Measurements from ENCODE around the gene VSIR.
A peak's percentile ranks its signal among the peaks of the same experiment; 100 is the strongest.

The VSIR gene

GRCh38 chr10:71771821-71772617, 1.3 kb downstream of the VSIR start:
- TF ChIP-seq JUND (IDR thresholded peaks at IDR 0.05; ENCODE audit: low read depth): no peak
- in situ Hi-C loops (cut with HindIII; ENCODE audit: low pct_unique_long_range_greater_than_20kb, low sequenced_read_pairs): no loop called here
- no peak for DNase-seq (ENCODE audit: low read depth in 1 of 2, low spot score in 1 of 2)

GRCh38 chr10:71771204-71771603, 2.1 kb downstream of the VSIR start:
- TF ChIP-seq JUND (IDR thresholded peaks at IDR 0.05; ENCODE audit: low read depth): no peak
- in situ Hi-C loops (cut with HindIII; ENCODE audit: low pct_unique_long_range_greater_than_20kb, low sequenced_read_pairs): no loop called here
- DNase-seq (ENCODE audit: low read depth in 1 of 2, low spot score in 1 of 2): no peak

DNA sequence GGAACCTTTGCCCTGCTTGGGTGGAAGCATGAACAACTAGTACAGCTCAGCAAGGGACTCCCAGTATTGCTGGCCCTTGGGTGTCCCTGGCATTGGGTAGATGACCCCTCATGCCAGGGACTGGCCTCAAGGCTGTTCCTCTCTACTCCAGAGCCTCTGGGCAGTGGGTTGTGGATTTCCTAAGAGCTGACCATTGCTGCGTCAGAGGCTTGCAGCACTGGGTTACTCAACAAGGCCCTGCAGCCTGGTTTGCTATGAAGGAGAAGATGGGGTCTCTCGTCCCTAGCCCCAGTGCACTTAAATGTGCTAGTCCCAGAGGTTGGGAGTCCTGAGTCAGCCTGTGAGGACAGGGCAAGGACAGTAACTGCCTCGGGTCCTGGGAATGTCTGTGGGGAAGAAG, 2.5 kb downstream of the VSIR start:
- DNase-seq (ENCODE audit: low read depth in 1 of 2, low spot score in 1 of 2): no peak
- TF ChIP-seq JUND (IDR thresholded peaks at IDR 0.05; ENCODE audit: low read depth): no peak
- in situ Hi-C loops (cut with HindIII; ENCODE audit: low pct_unique_long_range_greater_than_20kb, low sequenced_read_pairs): no loop called here

DNA sequence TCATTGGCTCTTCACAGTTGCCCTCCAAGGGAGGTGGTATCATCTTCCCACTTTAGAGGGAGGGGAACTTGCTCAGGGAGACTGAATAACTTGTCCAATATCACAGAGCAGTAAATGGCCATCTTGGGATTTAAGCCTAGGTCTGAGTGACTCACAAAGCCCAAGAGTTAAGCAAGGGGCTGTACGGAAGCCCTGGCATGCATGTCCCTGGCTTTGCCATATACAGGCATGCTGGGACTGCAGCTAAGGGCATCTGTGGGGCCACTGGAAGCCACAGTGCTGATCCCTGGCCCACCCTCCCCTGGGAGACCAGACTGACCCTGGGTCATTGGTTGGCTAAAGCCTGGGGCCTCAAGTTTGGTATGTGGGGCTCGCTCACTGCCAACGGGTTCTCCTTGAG, 3.1 kb downstream of the VSIR start:
- in situ Hi-C loops (cut with HindIII; ENCODE audit: low pct_unique_long_range_greater_than_20kb, low sequenced_read_pairs): no loop called here
- DNase-seq (ENCODE audit: low read depth in 1 of 2, low spot score in 1 of 2): no peak
- TF ChIP-seq JUND (IDR thresholded peaks at IDR 0.05; ENCODE audit: low read depth): no peak

DNA sequence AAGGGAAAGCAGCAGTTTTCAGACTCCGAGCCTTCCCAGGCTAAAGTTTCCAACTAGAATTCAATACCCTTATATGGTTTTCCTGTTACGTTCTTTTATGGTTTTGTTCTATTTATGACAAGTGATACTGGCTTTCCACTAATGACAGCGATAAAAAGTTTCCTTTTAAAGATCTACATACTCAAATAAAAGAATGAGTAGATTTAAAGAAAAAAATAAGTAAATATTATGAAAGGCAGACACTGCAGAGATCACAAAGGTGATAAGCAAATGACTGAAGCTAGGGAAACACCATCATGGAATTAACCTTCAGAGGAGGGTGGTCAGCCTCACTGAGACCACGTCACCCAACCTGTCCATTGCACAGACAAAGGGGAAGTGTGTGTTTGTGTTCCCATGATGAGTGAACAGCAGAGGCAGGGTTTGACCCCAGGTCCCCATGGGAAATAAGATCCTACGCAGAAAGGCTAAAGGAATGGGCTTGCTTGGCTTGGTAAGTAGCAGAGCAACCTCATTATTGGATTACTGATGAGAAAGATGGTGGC, 4.0 kb downstream of the VSIR start:
- no peak for TF ChIP-seq JUND (IDR thresholded peaks at IDR 0.05; ENCODE audit: low read depth)
- no peak for DNase-seq (ENCODE audit: low read depth in 1 of 2, low spot score in 1 of 2)
- in situ Hi-C loops (cut with HindIII; ENCODE audit: low pct_unique_long_range_greater_than_20kb, low sequenced_read_pairs): no loop called here

GRCh38 chr10:71767420-71768035, 5.8 kb downstream of the VSIR start:
- in situ Hi-C loops (cut with HindIII; ENCODE audit: low pct_unique_long_range_greater_than_20kb, low sequenced_read_pairs): no loop called here
- no peak for DNase-seq (ENCODE audit: low read depth in 1 of 2, low spot score in 1 of 2)
- TF ChIP-seq JUND (IDR thresholded peaks at IDR 0.05; ENCODE audit: low read depth): no peak

GRCh38 chr10:71766717-71767419, 6.5 kb downstream of the VSIR start:
- DNase-seq (ENCODE audit: low read depth in 1 of 2, low spot score in 1 of 2): peak in 1 of 2 experiments; percentile 33
- in situ Hi-C loops (cut with HindIII; ENCODE audit: low pct_unique_long_range_greater_than_20kb, low sequenced_read_pairs): no loop called here
- TF ChIP-seq JUND (IDR thresholded peaks at IDR 0.05; ENCODE audit: low read depth): no peak

GRCh38 chr10:71765906-71766716, 7.2 kb downstream of the VSIR start:
- in situ Hi-C loops (cut with HindIII; ENCODE audit: low pct_unique_long_range_greater_than_20kb, low sequenced_read_pairs): no loop called here
- DNase-seq (ENCODE audit: low read depth in 1 of 2, low spot score in 1 of 2): no peak
- TF ChIP-seq JUND (IDR thresholded peaks at IDR 0.05; ENCODE audit: low read depth): no peak

GRCh38 chr10:71765176-71765904, 8.0 kb downstream of the VSIR start:
- in situ Hi-C loops (cut with HindIII; ENCODE audit: low pct_unique_long_range_greater_than_20kb, low sequenced_read_pairs): no loop called here
- TF ChIP-seq JUND (IDR thresholded peaks at IDR 0.05; ENCODE audit: low read depth): no peak
- no peak for DNase-seq (ENCODE audit: low read depth in 1 of 2, low spot score in 1 of 2)

DNA sequence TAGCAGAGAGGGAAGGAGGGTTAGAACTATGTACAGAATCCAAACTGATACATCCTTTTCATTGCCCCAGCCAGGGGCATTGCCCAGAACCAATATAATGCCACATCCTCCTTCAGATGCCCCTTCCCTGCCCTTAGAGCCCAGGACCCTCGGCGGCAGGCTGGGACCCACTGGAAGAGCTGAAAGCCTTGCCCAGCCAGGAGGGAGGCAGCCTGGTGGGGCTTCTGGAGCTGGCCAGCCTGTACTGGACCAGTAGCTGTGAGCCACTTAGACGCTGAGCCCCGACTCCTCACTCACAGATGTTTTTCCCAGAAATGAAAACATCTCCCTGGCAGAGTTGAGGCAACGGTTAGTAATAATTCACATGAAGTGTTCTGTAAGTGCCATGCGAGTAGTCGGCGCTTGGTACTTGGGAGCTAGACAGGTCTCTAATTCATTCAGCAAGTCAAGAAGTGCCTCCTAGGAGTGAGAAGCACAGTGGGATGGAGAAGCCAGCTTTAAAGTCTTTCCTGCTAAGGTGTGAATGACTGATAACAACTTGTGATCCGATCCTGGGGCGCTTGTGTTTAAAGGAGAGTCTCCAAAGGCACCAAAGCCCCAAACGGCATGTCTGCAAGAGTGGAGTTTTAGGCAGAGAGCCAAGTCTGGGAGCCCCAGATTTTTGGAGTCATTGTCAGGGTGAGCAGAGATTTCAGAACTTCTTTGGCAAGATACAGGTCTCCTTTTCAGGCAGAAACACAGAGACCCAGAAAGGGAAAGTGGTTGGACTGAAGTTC, 9.8 kb downstream of the VSIR start:
- no peak for TF ChIP-seq JUND (IDR thresholded peaks at IDR 0.05; ENCODE audit: low read depth)
- in situ Hi-C loops (cut with HindIII; ENCODE audit: low pct_unique_long_range_greater_than_20kb, low sequenced_read_pairs): no loop called here
- no peak for DNase-seq (ENCODE audit: low read depth in 1 of 2, low spot score in 1 of 2)

GRCh38 chr10:71762324-71762723, 11.0 kb downstream of the VSIR start:
- no peak for DNase-seq (ENCODE audit: low read depth in 1 of 2, low spot score in 1 of 2)
- in situ Hi-C loops (cut with HindIII; ENCODE audit: low pct_unique_long_range_greater_than_20kb, low sequenced_read_pairs): no loop called here
- TF ChIP-seq JUND (IDR thresholded peaks at IDR 0.05; ENCODE audit: low read depth): no peak

Measured in T47D (cell line).